HG03103 (cell line): ENCODE measurements around the gene HAPSTR1.
"Not testable (repeated sequence)": the region's sequence is repeated elsewhere in the genome, so short reads cannot be mapped to it uniquely, and the experiment has no call there.

Experiments used
- ATAC-seq: cut with Tn5 transposase; IDR thresholded peaks from one replicate; pipeline ENCODE4 v1.9.1; 2021; ENCODE audit warnings: low read depth; ENCODE audit not compliant: unreplicated experiment

Gene HAPSTR1

GRCh38 chr16:9070254-9070653, 21.2 kb upstream of the HAPSTR1 start:
- no peak for ATAC-seq

GRCh38 chr16:9071377-9071776, 20.1 kb upstream of the HAPSTR1 start:
- ATAC-seq, result no peak

GRCh38 chr16:9072806-9073341, 18.6 kb upstream of the HAPSTR1 start:
- ATAC-seq, result peak; percentile 56

GRCh38 chr16:9075299-9076071, 16.0 kb upstream of the HAPSTR1 start:
- no peak for ATAC-seq

GRCh38 chr16:9077091-9077809, 14.2 kb upstream of the HAPSTR1 start:
- no peak for ATAC-seq

- not testable (repeated sequence) for ATAC-seq
These were observed 12.7 kb upstream of the HAPSTR1 start for GRCh38 chr16:9078467-9079429.

- no peak for ATAC-seq
These were observed 12.0 kb upstream of the HAPSTR1 start for GRCh38 chr16:9079430-9079812.

- ATAC-seq, result no peak
These were observed 10.3 kb upstream of the HAPSTR1 start for GRCh38 chr16:9081158-9081557.

GRCh38 chr16:9081843-9082242, 9.6 kb upstream of the HAPSTR1 start:
- ATAC-seq, result no peak

GRCh38 chr16:9082422-9082821, 9.0 kb upstream of the HAPSTR1 start:
- ATAC-seq, result no peak

GRCh38 chr16:9087733-9088132, 3.7 kb upstream of the HAPSTR1 start:
- ATAC-seq, result not testable (repeated sequence)

- no peak for ATAC-seq
These were observed 2.6 kb upstream of the HAPSTR1 start for GRCh38 chr16:9088848-9089247.

- no peak for ATAC-seq
These were observed 1.8 kb upstream of the HAPSTR1 start for GRCh38 chr16:9089660-9090059.

GRCh38 chr16:9090101-9090959, 1.1 kb upstream of the HAPSTR1 start:
- ATAC-seq, result no peak

GRCh38 chr16:9091867-9092281, 430 bp downstream of the HAPSTR1 start:
- peak; percentile 10 for ATAC-seq

GRCh38 chr16:9092282-9092977, 986 bp downstream of the HAPSTR1 start:
- ATAC-seq, result peak; percentile 5

GRCh38 chr16:9092978-9093344, 1.5 kb downstream of the HAPSTR1 start:
- no peak for ATAC-seq

GRCh38 chr16:9094011-9094846, 2.8 kb downstream of the HAPSTR1 start:
- ATAC-seq, result no peak
